ENCODE measurements around the gene HIC1.

The HIC1 gene

GRCh38 chr17:2061441-2061958, 6.6 kb downstream of the HIC1 start:
- no peak for DNase-seq

GRCh38 chr17:2062571-2063183, 7.8 kb downstream of the HIC1 start:
- DNase-seq, result no peak

GRCh38 chr17:2063261-2064146, 8.6 kb downstream of the HIC1 start:
- DNase-seq, result no peak

GRCh38 chr17:2064147-2064489, 9.2 kb downstream of the HIC1 start:
- no peak for DNase-seq

GRCh38 chr17:2064520-2064971, 9.6 kb downstream of the HIC1 start:
- no peak for DNase-seq

GRCh38 chr17:2064980-2065785, 10.3 kb downstream of the HIC1 start:
- DNase-seq, result no peak

GRCh38 chr17:2065949-2066400, 11.1 kb downstream of the HIC1 start:
- no peak for DNase-seq

GRCh38 chr17:2067048-2067561, 12.2 kb downstream of the HIC1 start:
- no peak for DNase-seq

- DNase-seq, result no peak
These were observed 12.7 kb downstream of the HIC1 start for GRCh38 chr17:2067608-2068024.

GRCh38 chr17:2068031-2068518, 13.2 kb downstream of the HIC1 start:
- no peak for DNase-seq

- no peak for DNase-seq
These were observed 13.7 kb downstream of the HIC1 start for GRCh38 chr17:2068519-2069051.

GRCh38 chr17:2070241-2071023, 15.5 kb downstream of the HIC1 start:
- DNase-seq, result no peak

- DNase-seq, result no peak
These were observed 16.1 kb downstream of the HIC1 start for GRCh38 chr17:2071024-2071385.

- no peak for DNase-seq
These were observed 16.8 kb downstream of the HIC1 start for GRCh38 chr17:2071455-2072281.

- no peak for DNase-seq
These were observed 20.0 kb downstream of the HIC1 start for GRCh38 chr17:2074919-2075318.

GRCh38 chr17:2075336-2076086, 20.6 kb downstream of the HIC1 start:
- DNase-seq, result no peak

- DNase-seq, result no peak
These were observed 21.4 kb downstream of the HIC1 start for GRCh38 chr17:2076087-2076984.

GRCh38 chr17:2077040-2077439, 22.1 kb downstream of the HIC1 start:
- no peak for DNase-seq

GRCh38 chr17:2081564-2081963, 26.7 kb downstream of the HIC1 start:
- DNase-seq, result no peak
